Stimulated activated CD4-positive, alpha-beta T cell treated with anti-CD3 and anti-CD28 coated beads, Interleukin-1b, Interleukin-23, amount 100 ng/mL, for 24 hours (primary cell): ENCODE measurements around the gene HMX1.

Experiments
- DNase-seq, 4 experiments: peaks; one replicate each; pipeline ENCODE4 v3.0.0-alpha.2; 2020; ENCODE audit warnings: low read depth in 4 of 4, low spot score in 1 of 4

HMX1 gene

DNA sequence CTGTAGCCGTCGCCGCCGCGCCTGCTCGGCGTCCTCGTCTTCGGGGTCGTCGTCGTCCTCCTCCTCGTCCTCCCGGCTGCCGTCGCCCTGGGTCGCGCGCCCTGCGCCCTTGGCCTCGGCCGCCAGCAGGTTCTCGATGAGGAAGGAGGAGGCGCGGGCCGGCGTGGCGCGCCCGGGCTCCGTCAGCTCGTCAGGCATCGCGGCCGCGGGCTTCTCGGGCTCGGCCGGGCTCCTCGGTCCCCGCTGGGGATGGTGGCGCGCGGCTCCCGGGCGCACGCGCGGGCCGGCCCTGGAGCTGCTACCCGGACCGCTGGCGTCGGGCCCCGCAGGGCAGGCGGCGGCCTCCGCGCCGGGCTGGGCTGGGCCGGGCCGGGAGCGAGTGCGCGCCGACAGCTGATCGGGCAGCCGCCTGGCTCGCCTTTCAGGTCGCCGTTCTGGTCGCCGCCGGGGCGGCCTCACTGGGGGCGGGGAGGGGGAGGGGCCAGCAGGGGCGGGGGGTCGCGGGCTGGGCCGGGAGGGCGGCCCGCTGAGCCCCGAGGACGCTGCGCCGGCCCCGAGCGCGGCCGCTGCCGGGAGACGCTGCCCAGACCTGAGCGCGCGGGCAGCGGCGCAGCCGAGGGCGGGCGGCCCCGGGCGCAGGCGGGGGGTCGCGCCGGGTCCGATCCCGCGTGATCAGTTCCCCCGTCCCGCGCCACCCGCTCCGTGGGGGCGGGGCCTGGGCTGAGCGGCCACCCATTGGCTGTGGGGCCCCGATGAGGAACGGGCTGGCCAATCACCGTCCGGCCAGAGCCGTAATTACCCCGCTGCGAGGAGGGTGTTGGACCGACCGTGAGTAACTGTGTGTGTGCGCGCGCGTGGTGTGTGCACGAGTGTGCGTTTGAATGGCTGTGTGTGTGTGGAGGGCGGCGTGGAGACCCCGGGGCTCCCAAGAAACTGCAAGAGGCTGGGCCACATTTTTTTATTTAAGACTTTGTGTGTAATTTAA is at the start of gene HMX1:
Gene HMX1, minus strand, starts transcription at position 423 of the 985 bp plus-strand sequence. Its CDS starts 225 bp downstream, at position 198.
- no peak for DNase-seq

DNA sequence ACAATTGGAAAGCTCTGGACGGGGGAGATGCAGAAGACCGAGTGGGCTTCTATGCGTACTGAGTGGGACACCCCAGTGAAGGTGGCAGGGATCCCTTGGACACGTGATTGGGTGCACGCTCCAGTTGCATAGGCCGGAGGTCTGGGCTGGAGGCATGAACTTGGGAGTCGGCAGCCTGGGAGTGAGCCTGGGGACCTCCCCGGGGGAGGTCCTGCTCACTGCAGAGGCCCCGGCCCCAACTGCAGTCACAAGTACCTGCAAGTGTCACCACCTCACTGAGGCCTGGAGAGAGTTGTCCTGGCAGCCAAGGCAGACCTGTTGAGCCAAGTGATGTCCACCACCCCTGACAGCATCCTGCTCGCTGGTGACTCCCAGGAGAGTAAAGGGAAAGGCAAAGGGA is 49.3 kb upstream of the HMX1 start:
- DNase-seq = no peak

DNA sequence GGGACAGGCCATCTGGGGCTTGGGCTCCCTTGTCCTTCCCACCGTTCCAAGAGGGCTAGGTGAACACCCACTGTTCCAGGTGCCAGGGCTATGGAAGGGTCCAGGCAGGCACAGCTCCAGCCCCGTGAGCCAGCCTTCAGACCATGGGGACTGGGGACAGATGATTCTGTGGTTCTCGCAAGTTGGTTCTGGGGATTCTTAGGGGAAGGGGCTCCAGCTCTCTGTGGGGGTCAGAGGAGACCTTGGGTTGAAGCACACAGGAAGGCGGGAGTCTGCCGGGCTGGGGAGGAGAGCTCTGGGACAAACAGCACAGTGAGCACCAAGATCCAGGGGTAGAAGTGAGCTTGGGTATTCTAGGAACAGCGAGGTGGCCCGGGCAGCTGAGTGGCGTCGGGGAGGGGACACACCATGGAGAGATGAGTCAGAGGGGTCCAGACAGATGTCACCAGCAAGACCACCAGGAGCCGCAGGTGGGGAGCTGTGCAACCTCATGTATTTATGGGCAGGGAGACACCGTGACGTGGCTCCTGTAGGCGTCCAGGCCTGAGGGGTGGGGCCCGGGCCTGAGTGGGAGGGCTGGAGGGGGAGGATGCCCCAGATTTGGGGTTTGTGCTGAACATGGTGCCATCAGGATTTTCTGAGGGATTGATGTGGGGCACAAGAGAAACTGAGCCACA is 48.8 kb upstream of the HMX1 start:
- DNase-seq = no peak

DNA sequence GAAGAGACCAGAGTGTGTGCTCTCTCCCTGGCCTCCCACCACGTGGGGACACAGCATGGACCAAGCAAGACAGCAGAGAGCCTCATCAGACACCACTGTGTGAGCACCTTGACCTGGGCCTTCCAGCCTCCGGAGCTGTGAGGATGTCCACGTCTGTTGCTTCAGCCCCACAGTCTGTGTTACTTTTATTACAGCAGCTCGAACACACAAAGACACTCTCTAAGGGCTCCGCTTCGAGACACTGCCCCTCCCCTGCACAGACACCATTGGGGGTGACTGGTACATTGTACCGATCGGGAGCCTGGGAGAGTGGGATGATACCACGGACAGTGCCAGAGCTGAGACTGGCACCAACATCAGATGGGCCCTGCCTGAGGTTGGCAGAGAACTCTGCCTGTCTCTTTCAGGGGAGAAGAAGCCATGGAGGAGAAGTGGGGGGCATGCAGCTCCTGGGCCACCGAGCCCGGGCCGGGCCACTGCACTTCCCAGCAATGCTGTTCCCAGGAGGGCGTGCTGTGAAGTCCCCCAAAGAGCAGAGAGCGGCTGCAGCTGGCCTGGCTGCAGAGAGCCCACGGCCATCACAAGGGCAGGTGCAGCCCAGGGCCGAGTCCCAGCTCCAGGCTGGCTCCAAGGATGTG is 48.1 kb upstream of the HMX1 start:
- no peak for DNase-seq

DNA sequence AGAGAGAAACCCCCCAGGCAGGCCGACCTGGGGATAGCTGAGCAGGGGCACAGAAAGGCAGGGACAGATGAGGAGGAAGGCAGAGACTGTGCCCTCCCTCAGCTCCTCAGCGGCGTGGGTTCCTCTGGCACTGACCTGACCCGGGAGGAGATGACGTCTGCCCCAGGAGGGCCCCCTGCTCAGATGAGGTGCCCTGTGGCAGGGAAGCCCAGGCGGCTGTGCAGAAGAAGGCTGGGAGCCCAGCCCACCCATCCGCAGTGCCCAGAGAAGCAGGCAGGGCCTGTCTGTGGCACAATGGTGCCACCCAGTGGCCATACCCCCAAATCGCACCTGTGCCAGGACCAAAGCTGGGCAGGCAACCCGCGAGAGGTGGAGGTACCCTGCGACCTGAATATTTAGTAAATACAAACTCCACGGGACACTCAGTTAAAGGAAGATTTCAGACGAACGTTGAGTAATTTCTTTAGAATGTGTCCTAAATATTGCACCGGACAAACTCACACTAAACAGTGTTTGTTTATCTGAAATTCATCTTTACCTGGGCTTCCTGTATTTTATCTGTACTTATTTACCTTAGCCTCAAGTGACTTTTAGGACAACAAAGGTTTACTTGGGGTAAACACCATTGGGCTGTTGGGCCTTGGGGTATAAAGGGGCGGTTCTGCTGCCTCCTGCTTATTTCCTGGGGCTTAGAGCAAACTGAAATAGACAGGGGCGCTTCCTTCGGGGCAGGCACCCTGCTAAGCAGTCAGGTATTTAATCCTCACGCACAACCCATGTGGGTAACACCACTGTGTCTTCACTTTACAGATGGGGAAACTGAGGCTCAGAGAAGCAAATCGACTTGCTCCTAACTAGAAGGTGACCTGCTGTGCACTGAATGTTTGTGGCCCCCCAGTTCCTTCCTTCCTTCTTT is 46.5 kb upstream of the HMX1 start:
- peak; percentile 44 to 60 (median 53) for DNase-seq

DNA sequence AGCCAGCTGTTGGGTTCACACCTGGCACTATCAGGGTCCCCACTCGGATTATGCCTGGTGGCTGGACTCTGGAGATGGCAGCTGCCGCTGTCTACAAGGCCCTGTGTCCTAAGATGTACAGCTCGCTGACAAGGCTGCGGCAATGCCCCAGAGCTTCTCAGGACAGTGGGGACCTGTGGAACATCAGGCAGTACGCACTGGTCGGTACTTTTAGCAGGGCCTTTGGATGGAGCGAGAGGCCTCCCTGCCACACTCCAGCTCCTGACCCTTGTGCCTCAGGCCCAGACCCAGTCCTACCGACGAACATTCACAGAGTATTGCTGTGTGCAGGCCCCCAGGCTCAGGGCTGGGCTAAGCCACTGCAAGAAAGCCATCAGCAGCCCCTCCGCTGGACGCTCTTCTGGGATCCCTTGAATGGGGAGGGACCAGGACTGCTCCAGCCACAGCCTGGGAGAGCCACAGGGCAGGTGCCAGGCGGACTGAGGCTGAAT is 45.7 kb upstream of the HMX1 start:
- DNase-seq = no peak

DNA sequence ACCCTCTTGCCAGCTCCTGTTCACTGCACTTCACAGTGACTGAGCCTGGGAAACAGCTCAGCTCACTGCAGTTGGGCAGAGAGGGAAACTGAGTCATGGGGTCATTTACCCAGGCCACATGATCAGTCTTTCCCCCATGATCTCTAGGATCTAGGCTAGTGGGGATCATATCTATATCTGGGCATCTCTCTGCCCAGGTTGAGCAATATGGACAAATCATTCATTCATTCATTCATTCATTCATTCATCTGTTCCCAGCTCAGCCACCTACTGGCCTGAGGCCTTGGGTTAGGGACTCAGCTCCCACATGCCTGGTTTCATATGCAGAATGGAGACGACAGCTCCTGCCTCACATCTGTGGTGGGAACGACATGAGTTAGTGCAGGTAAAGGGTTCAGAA is 45.3 kb upstream of the HMX1 start:
- no peak for DNase-seq

DNA sequence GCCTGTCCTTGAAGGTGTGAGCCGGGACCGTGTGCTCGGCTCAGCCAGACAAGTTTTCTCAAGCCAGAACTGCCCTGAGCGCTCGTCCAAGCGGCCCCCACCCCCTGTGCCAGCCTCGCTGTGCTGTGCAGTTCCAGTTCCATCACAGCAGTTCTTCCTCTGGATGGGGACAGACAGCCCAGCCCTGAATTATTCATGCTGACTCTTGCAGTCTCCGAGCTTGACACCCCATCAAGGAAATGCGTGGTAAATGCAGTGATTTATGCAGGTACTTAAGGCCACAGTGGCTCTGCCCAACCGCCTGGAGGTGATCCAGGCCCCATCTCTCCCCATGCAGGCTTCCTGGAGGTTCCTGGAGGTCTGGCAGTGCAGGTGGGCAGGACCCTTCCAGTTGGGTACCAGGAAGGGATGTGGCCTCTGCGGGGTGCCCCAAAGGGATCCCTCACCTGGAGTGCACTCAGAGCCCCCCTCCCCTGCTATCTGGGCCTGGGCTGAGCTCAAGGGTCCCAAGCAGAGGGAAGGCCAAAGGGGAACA is 44.8 kb upstream of the HMX1 start:
- DNase-seq = no peak

DNA sequence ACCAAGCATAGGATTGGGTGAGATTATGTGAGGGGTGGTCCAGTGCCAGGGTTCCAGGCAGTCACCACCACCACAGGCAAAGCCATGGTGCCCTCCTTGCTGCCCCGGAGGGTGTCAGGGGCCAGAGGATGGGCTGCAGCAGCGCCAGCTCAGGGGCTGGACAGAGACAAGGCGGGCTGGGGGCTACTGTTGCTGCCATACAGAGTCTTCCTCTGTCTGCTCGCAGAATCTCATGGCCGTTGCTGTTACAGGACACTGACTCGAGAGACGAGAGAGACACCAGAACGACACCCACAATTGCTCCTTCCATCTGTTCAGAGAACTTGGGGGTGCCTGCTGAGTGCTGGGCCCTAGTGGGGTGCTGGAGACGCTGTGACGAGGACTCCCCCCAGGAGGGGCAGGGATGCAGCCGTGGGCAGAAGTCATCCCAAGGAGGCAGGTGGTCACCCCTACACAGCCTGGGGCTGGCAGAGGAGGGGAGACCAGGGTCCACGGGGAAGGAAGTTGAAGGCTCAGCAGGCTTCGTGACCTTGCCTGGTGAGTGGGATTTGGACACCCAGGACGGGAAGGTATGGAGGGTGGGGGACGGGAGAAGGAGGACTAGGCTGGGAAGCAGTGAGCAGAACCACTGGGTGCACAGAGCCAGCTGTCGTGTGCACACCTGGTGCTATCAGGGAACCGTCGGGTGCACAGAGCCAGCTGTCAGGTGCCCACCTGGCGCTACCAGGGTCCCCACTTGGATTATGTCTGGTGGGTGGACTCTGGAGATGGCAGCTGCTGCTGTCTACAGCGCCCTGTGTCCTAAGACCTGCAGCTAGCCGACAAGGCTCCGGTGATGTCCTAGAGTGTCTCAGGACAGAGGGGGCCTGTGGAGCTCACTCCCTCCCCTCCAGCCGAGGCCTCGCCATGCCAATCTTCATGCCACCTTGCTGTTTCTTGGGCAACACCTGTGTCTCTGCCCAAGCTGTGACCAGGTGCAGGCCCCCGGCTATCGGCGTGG is 43.9 kb upstream of the HMX1 start:
- DNase-seq = no peak

DNA sequence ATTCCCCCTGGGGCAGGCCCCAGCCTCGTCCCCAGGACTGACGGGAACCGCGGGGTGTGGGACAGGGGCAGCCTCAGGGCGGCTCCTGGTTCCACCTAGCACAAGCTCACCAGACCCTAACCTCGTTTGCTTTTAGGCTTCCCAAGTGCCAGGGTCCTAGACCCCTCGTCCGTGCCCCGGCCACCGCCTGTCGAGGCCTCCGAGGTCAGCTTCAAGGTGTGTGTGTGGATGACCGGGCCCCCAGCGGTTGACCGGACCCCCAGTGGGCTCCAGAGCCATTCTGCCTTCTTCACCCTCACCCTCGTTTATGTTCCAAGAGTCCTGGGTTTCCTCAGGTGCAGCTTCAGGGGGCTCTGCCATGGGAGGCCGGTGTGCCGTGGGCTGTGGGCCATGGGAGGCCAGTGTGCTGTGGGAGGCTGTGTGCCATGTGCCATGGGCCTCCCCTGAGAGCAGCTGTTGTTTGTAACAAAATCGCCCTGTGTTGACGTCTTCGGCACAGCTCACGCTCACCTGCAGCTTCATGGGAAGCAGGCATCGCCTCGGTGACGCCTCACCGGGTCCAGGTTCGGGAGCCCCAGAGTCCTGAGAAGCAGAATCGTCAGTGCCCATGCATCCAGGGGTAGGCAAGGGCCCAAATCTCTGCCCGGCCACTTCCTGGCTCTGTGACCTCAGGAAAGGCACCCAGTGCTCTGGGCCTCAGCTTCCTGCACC is 43.0 kb upstream of the HMX1 start:
- no peak for DNase-seq

DNA sequence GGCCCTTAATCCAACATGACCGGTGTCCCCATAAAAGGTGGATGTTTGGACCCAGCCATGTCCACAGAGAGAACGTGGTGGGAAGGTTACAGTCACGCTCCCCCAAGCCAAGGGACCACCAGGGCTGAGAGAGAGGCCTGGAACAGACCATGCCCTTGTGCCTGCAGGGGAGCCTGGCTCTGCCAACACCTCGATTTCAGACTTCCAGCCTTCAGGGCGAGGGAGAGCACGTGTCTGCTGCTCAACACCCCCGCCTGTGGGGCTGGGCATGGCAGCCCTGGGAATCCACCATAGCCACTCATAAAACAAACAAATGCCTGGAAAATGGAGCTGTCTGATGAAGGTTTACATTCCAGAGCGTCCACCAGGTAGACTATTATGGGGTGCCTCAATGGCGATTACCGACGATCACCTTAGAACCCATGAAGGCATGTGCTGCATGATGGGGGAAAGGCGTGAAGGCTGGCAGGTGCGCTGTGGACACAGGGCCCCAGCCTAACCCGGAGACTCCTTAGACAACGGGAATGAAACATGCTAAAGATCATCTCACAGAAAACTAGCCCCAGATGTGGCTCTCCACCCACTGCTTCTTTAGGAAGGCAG is 42.3 kb upstream of the HMX1 start:
- DNase-seq = no peak

DNA sequence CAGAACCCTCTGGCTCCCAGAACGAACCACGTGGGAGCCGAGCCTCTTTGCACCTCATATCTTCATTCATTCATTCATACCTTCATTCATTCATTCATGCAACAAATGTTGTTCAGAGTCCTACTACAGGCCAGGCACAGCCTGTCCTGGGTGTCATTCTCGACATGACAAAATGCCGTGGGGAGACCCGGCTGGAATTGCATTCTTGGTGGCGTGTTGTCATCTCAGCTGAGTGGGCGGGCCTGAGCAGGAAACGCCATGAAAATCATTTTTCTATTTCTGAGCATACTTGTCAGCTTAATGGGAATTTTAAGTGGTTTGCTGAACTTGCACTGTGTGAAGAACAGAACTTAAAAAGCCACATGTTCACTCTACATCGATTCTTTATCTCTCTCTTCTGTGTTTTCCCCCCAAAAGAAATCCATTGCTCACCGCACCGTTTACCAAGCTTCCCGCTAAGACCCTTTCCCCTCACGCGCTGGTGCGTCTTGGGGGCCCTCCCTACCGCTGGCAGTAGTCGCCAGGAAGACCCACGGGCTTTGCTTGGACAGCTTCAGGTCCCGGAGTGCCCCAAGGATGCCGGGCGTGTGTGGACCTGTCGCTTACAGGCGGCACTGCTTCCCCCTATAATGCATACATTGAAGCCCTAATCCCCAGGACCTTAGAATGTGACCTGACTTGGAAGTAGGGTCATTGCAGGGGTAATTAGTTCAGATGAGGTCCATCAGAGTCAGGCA is 41.6 kb upstream of the HMX1 start:
- no peak for DNase-seq

DNA sequence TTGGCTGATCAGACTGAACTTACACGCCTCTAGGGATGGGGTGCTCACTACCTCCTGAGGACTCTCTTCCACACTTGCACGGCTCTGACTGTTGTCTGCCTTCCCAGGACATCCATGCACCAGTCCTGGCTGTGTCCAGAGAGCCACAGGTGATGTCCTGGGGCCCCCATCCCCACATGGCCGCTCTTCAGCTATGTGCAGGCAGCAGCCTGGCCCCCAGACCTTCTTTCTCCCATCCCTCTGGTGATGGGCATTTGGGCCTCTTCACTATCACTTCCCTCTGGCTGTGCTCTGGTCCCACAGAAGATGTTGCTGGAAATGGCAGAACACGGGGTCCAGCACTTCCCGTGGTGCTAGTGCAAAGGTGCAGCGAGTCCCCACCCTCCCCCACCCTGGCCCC is 40.9 kb upstream of the HMX1 start:
- no peak for DNase-seq

DNA sequence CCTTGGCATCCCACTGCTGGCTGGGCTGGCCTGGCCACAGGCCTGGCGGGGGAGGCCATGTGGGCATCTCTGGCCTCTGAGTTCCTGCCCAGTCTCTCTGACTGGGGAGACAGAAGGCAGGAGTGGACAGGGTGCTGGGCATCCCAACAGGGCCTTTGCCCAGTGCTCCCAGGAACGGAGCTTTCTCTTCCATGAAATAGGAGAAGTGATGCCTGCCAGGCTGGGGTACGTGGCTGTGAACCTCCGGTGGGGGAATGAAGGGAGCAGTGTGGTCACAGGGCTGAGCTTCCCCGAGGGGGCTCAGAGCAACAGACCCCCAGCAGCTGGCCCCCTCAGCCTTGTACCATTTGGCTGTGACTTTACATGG is 40.4 kb upstream of the HMX1 start:
- no peak for DNase-seq

DNA sequence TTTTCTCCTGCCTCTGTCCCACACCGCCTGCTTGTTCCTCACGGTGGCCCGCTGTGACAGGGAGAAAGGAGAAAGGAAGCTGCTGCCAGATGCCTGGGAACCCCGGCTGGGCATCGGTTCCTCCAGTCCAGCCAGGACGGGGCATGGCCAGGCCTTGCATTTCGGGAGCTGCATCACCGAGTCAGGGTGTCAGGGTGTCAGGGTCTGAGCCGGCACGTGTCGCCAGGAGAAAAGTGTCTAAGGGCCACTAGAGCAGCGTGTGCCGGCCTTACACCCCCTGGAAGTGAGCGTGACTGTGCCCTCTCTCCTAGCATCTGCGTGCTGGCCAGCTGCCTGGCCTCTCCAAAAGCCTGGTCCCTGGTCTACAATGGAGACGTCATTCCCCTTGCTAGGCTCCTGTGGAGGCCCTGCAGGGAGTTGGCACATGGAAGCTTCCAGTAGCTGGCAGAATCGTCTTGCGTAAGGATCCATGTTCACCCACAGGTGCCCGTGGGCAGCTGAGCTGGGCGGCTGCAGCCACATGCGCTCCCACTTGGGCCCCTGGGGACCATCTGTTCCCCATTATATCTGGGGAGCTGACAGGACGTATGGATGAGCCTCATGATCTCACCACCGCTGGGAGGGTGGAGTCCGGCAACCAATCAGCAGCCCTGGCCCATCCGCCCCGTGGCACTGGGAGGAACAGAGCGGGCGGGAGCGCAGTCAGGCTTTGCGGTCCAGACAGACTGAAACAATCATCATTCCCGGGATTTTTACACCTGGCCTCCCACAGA is 39.9 kb upstream of the HMX1 start:
- no peak for DNase-seq

DNA sequence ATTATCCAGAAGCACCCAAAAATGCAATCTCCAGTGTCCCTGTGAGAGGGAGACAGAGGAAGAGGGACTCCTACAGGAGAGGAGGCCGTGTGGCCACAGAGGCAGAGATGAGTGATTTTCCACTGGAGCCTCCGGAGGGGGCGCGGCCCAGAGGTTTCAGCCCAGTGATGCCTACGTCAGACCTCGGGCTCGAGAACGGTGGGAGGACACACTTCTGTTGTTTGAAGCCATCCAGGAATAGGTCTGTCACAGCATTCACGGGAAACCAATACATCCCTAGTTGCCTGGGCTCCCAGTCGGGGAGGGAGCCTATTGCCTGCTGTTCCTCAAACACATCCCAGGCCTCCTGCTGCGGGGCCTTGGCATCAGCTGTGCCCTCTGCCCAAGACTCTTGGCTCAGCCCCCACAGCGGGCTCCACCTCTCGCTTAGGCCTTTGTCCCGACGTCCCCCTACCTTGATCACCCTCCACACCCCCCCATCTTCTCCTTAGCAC is 39.2 kb upstream of the HMX1 start:
- no peak for DNase-seq
